AG09309 (cell line): ENCODE data around the gene OR5H15.
"Not testable (repeated sequence)": the region's sequence is repeated elsewhere in the genome, so short reads cannot be mapped to it uniquely, and the experiment has no call there.

Experiments
- DNase-seq: peaks from one replicate; pipeline ENCODE4 v3.0.0-alpha.2; 2010; ENCODE audit warnings: low read depth
- H3K4me3 ChIP-seq: 2 replicates; pipeline ENCODE4 v1.5.1; 2011; ENCODE audit warnings: mild to moderate bottlenecking, low read depth, low read length, moderate library complexity; ENCODE audit not compliant: control insufficient read depth
- CTCF ChIP-seq: IDR thresholded peaks from 2 replicates; pipeline ENCODE4 v1.5.1; 2011; ENCODE audit warnings: mild to moderate bottlenecking, low read depth, low read length, inconsistent platforms; ENCODE audit not compliant: insufficient read depth, control insufficient read depth; ENCODE audit errors: missing control alignments

Gene OR5H15

GRCh38 chr3:98166396-98166795 lies at the start of gene OR5H15:
OR5H15 (plus strand) TSS chr3:98166696; CDS start chr3:98168700, 2,004 bp downstream.
- TF ChIP-seq CTCF: no peak
- no peak for DNase-seq
- H3K4me3 ChIP-seq: no peak within 1 kb of the TSS

- H3K4me3 ChIP-seq: no peak within 1 kb of the TSS
- DNase-seq: no peak
- no peak for TF ChIP-seq CTCF
Measured at GRCh38 chr3:98130421-98130820, 36.1 kb upstream of the OR5H15 start, which contains the start of gene OR5H1. OR5H1 (plus strand) TSS chr3:98130721; CDS start chr3:98132698, 1,977 bp downstream.

- no peak for TF ChIP-seq CTCF
- DNase-seq: no peak
Measured at GRCh38 chr3:98136631-98137030, 29.9 kb upstream of the OR5H15 start.

GRCh38 chr3:98137826-98138557 lies 28.5 kb upstream of the OR5H15 start:
- H3K4me3 ChIP-seq, DNase-seq: not testable (repeated sequence)

More at GRCh38 chr3:98136631-98137030, 29.9 kb upstream of the OR5H15 start:
- no peak overlapping the region for H3K4me3 ChIP-seq

GRCh38 chr3:98140531-98140930 lies 26.0 kb upstream of the OR5H15 start:
- no peak overlapping the region for H3K4me3 ChIP-seq
- no peak for TF ChIP-seq CTCF
- no peak for DNase-seq

GRCh38 chr3:98147179-98147578 lies 19.3 kb upstream of the OR5H15 start, which contains the start of gene OR5H14:
OR5H14 (plus strand) TSS chr3:98147479; CDS start chr3:98149386, 1,907 bp downstream.
- no peak for TF ChIP-seq CTCF
- H3K4me3 ChIP-seq: no peak within 1 kb of the TSS
- DNase-seq: no peak

GRCh38 chr3:98148751-98149150 lies 17.7 kb upstream of the OR5H15 start:
- no peak for DNase-seq
- no peak for TF ChIP-seq CTCF
- H3K4me3 ChIP-seq: no peak overlapping the region

- not testable (repeated sequence) for DNase-seq, H3K4me3 ChIP-seq
Measured at GRCh38 chr3:98149456-98149855, 17.0 kb upstream of the OR5H15 start.
